Stomach (tissue), 4 donors: ENCODE data around the gene CD58.

Experiments
- POLR2A ChIP-seq, 4 donors: fragments of 450-650 bp; IDR thresholded peaks; one replicate each; pipeline ENCODE4 v1.6.1; 2016; ENCODE audit warnings: antibody characterized with exemption in 4 of 4, control low read depth in 2 of 4, mild to moderate bottlenecking in 1 of 4, moderate library complexity in 1 of 4
- POLR2AphosphoS5 ChIP-seq, 3 donors: sonication (generic); formaldehyde crosslinking; IDR thresholded peaks; one replicate each; pipeline ENCODE4 v1.6.1; 2016; ENCODE audit warnings: antibody characterized with exemption in 3 of 3
- TF ChIP-seq, protein P1 (sequence below), 7 experiments: fragments of 450-650 bp in 4 of 7; fragments of 200-600 bp in 3 of 7; sonication (generic) in 3 of 7; IDR thresholded peaks; one replicate each; pipeline ENCODE4 v1.5.1; 2016 to 2019; ENCODE audit warnings: antibody characterized with exemption in 7 of 7, control low read depth in 2 of 7, mild to moderate bottlenecking in 1 of 7

GRCh38 chr1:116503546-116504307 lies 67.1 kb downstream of the CD58 start:
- TF ChIP-seq, protein P1, sequence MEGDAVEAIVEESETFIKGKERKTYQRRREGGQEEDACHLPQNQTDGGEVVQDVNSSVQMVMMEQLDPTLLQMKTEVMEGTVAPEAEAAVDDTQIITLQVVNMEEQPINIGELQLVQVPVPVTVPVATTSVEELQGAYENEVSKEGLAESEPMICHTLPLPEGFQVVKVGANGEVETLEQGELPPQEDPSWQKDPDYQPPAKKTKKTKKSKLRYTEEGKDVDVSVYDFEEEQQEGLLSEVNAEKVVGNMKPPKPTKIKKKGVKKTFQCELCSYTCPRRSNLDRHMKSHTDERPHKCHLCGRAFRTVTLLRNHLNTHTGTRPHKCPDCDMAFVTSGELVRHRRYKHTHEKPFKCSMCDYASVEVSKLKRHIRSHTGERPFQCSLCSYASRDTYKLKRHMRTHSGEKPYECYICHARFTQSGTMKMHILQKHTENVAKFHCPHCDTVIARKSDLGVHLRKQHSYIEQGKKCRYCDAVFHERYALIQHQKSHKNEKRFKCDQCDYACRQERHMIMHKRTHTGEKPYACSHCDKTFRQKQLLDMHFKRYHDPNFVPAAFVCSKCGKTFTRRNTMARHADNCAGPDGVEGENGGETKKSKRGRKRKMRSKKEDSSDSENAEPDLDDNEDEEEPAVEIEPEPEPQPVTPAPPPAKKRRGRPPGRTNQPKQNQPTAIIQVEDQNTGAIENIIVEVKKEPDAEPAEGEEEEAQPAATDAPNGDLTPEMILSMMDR (IDR thresholded peaks at IDR 0.05): no peak
- TF ChIP-seq POLR2A (IDR thresholded peaks at IDR 0.05) (no peak), POLR2AphosphoS5 (IDR thresholded peaks at IDR 0.05) (no peak)
